ENCODE results near the gene SHROOM4.

DNA sequence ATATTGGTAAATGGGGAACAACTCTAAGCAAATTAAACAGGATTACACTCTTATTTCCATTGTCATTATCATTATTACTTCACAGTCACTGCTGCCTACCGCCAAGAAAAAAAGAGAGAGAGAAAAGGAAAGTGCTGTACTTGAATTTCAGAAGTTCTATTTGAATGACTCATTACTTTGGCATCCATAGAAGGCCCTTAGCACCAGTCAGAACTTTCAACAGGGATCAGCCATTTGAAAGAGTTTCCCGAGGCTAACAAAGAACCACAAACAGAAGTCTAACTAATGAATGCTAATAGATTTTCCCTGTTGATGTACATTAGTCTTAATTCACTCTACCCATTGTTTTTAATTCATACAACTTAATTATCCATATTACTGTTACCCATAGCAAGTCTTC is 116.3 kb downstream of the SHROOM4 start:
- TF ChIP-seq, protein P1, sequence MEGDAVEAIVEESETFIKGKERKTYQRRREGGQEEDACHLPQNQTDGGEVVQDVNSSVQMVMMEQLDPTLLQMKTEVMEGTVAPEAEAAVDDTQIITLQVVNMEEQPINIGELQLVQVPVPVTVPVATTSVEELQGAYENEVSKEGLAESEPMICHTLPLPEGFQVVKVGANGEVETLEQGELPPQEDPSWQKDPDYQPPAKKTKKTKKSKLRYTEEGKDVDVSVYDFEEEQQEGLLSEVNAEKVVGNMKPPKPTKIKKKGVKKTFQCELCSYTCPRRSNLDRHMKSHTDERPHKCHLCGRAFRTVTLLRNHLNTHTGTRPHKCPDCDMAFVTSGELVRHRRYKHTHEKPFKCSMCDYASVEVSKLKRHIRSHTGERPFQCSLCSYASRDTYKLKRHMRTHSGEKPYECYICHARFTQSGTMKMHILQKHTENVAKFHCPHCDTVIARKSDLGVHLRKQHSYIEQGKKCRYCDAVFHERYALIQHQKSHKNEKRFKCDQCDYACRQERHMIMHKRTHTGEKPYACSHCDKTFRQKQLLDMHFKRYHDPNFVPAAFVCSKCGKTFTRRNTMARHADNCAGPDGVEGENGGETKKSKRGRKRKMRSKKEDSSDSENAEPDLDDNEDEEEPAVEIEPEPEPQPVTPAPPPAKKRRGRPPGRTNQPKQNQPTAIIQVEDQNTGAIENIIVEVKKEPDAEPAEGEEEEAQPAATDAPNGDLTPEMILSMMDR (IDR thresholded peaks at IDR 0.05; ENCODE audit: low read depth, low read length, poor library complexity, severe bottlenecking) = no peak
- no peak for TF ChIP-seq EZH2phosphoT487 (IDR thresholded peaks at IDR 0.05; ENCODE audit: borderline replicate concordance, low read length)

Measured in DOHH2 (cell line).